HepG2 (cell line): ENCODE measurements around the gene MYO9A. TPM values are rescaled to one million over a fixed set of nuclear protein-coding genes. Genes with fewer than 3 reads are reported as not detected.

Source experiments
- ATAC-seq: fragments of 200-7000 bp; cut with Tn5 transposase; 3 replicates; pipeline ENCODE4 v1.9.1; 2020; ENCODE audit warnings: mild to moderate bottlenecking, moderate library complexity
- BruUV-seq: library from RNA; stranded (reverse); fragments of 400-500 nt; replicated peaks from 2 replicates; lab custom pipeline; 2021; lab: Mats Ljungman, UMichigan
- CTCF ChIA-PET: fragments of 300-600 bp; formaldehyde crosslinking; extraction: SDS; loops from one replicate; lab custom pipeline; 2021; ENCODE audit warnings: low total read pairs, inconsistent platforms, low intra/inter-chr PET ratio; lab: Yijun Ruan, JAX
- POLR2A ChIA-PET: fragments of 350-600 bp; sonication (Branson Sonifier 250); formaldehyde crosslinking; loops from one replicate; lab custom pipeline; 2020; ENCODE audit warnings: antibody characterized with exemption, inconsistent platforms; lab: Yijun Ruan, JAX
- DNase-seq: peaks from one replicate; pipeline ENCODE4 v3.0.0-alpha.2; 2015; ENCODE audit warnings: low spot score
- FAIRE-seq: peaks from 3 replicates; lab custom pipeline; 2011; peaks lifted over from hg19 to GRCh38; lab: Jason Lieb, UNC
- H2AFZ ChIP-seq: one replicate; pipeline ENCODE4 v1.6.1; 2011; ENCODE audit warnings: low read length, inconsistent platforms
- H3K27ac ChIP-seq: fragments of 300-600 bp; 3 replicates; pipeline ENCODE4 v1.8.0; 2011; ENCODE audit warnings: mixed run types, mild to moderate bottlenecking, mixed read lengths, low read length, inconsistent platforms; ENCODE audit not compliant: insufficient read depth; ENCODE audit errors: extremely low read length
- H3K27me3 ChIP-seq, 2 experiments: fragments of 200-600 bp in 1 of 2; 2 replicates in 1 of 2; 3 replicates in 1 of 2; pipeline versions ENCODE4 v1.6.0 to v1.8.0; 2011; ENCODE audit warnings: low read length in 2 of 2, mild to moderate bottlenecking in 2 of 2, moderate library complexity in 2 of 2, inconsistent platforms in 1 of 2; ENCODE audit not compliant: insufficient read depth in 2 of 2, control insufficient read depth in 1 of 2
- H3K36me3 ChIP-seq, 2 experiments: fragments of 200-600 bp in 1 of 2; replicated peaks in 1 of 2; 2 replicates in 1 of 2; 3 replicates in 1 of 2; pipeline versions ENCODE4 v1.5.1 to v1.8.0; 2011; ENCODE audit warnings: low read length in 2 of 2, inconsistent platforms in 1 of 2; ENCODE audit not compliant: insufficient read depth in 2 of 2, control insufficient read depth in 1 of 2
- H3K4me1 ChIP-seq: 2 replicates; pipeline ENCODE4 v1.5.1; 2012; ENCODE audit warnings: low read length, inconsistent platforms; ENCODE audit not compliant: insufficient read depth
- H3K4me2 ChIP-seq: 2 replicates; pipeline ENCODE4 v1.6.0; 2011; ENCODE audit warnings: low read depth, low read length, inconsistent platforms
- H3K4me3 ChIP-seq, 3 experiments: fragments of 200-600 bp in 1 of 3; sonication (generic), shearing (Covaris generic) in 1 of 3; replicated peaks in 1 of 3; 2 replicates each; pipeline ENCODE4 v1.5.1; 2011 to 2016; ENCODE audit warnings: low read length in 3 of 3, inconsistent platforms in 2 of 3, low read depth in 2 of 3, mild to moderate bottlenecking in 2 of 3, control low read depth in 1 of 3, mixed read lengths in 1 of 3; ENCODE audit not compliant: insufficient read depth in 1 of 3
- H3K79me2 ChIP-seq: one replicate; pipeline ENCODE4 v1.6.1; 2011; ENCODE audit warnings: low read length, inconsistent platforms; ENCODE audit not compliant: insufficient read depth
- H3K9ac ChIP-seq: 2 replicates; pipeline ENCODE4 v1.6.0; 2011; ENCODE audit warnings: mild to moderate bottlenecking, low read depth, low read length, inconsistent platforms; ENCODE audit not compliant: insufficient read depth
- H3K9me3 ChIP-seq: 2 replicates; pipeline ENCODE4 v1.5.1; 2012; ENCODE audit warnings: mild to moderate bottlenecking, low read length
- H4K20me1 ChIP-seq: 2 replicates; pipeline ENCODE4 v1.6.0; 2011; ENCODE audit warnings: inconsistent platforms, mild to moderate bottlenecking, low read length, moderate library complexity; ENCODE audit not compliant: insufficient read depth
- ARID4A ChIP-seq: sonication (generic); formaldehyde crosslinking; IDR thresholded peaks from 2 replicates; pipeline ENCODE4 v1.5.0; 2020; ENCODE audit warnings: mild to moderate bottlenecking, missing genetic modification reagents, borderline replicate concordance
- KAT7 ChIP-seq: IDR thresholded peaks from 2 replicates; pipeline ENCODE4 v1.6.1; 2018; ENCODE audit warnings: borderline replicate concordance, missing compliant biosample characterization
- MIER2 ChIP-seq: IDR thresholded peaks from 2 replicates; pipeline ENCODE4 v1.6.1; 2016; ENCODE audit warnings: missing biosample characterization, missing genetic modification reagents
- MTF1 ChIP-seq: sonication (generic); formaldehyde crosslinking; IDR thresholded peaks from 2 replicates; pipeline ENCODE4 v1.5.0; 2020; ENCODE audit warnings: missing genetic modification reagents
- WGBS: methylation state at CpG from one replicate; pipeline ENCODE4 v1.1.6; 2017; ENCODE audit warnings: low lambda C conversion rate; 5-methylcytosine and 5-hydroxymethylcytosine counted together
- in situ Hi-C: cut with HindIII; loops from 2 replicates; pipeline ENCODE4 v1.10.0; 2017; ENCODE audit warnings: low pct_unique_long_range_greater_than_20kb; ENCODE audit not compliant: extremely low pct_ligation_motif_present
- intact Hi-C: fragments of 100-400 bp; cut with micrococcal nuclease; formaldehyde crosslinking; loops from one replicate; pipeline ENCODE4 v1.10.0; 2022; ENCODE audit not compliant: unreplicated experiment
- polyA plus RNA-seq, 8 experiments: library from polyadenylated mRNA; depleted of rRNA in 3 of 8; stranded (reverse) in 7 of 8; unstranded in 1 of 8; fragments of >200 nt; fragmentation: Illumina TruSeq in 4 of 8; extraction: Trizol in 4 of 8; gene quantifications; 2 replicates each; pipeline versions ENCODE4 v1.2.1 to v1.2.3, GENCODE V29; 2011 to 2016; ENCODE audit warnings: low read depth in 4 of 8, missing spikeins in 1 of 8, mixed read lengths in 1 of 8; ENCODE audit not compliant: insufficient read depth in 1 of 8
- total RNA-seq, 5 experiments: library from RNA; depleted of rRNA; stranded (reverse); fragments of >200 nt; fragmentation: Illumina TruSeq; extraction: Trizol; gene quantifications; 2 replicates each; pipeline ENCODE4 v1.2.3, GENCODE V29; 2016; ENCODE audit warnings: low read depth in 1 of 5
- TF ChIP-seq, protein P1 (sequence below): sonication (generic); formaldehyde crosslinking; IDR thresholded peaks from 2 replicates; pipeline ENCODE4 v1.4.0; 2020; ENCODE audit warnings: missing genetic modification reagents

Gene MYO9A
- total and polyA plus RNA-seq, 2 of the 13 experiments (the other 11 are each of a cell fraction or from before 2014, with no cell fraction given), result 4.8 to 15.3 TPM

DNA sequence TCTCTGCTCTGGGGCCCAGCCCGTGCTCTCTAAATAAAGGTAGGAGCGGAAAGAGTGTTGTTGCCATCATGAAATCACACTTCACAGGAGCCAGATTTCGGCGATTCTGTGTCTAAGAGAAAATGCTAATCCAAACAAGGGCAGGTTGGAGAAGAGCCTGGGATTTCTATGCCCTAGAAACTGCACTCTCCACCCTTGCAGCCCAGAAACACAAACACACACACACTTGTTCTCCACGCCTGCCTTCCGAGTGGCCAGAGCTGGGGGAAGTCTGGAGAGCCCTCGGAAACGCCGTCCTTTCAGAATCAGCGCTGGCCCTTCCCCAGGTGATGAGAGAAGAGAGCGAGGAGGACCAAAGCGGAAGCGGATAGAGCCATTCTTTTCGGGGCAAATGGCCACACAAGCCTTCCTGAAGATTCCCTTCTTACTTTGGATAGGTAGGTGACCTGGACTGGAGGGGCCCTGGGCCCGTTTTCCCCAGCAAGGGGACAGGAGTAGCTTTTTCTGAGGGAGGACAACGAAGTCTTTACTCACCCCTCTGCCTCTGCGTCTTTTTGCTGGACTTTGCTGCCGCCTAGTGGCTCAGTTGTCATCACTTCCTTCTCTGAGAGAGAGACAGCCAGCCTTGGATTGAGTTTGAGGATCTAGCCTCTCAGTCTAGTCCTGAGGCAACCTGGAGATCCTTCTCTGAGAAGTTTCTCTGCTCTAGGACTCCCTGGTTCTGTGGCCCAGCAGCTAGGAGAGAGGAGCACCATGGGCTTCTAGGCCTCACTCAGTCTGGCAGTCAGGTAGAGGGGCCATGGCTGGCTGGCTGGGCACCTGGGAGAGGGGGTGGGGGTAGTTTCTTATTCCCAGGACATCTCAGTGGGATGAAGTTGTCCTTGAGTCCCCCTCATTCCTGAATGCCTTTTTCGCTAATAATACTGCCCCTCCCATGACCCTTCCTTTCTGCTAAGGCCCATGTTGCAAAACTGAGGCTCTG, 38.0 kb upstream of the MYO9A start:
- H3K79me2 ChIP-seq, result no peaks in the 10 kb centered on the region
- FAIRE-seq (peak; percentile 91), ATAC-seq (peak; percentile 95), DNase-seq (peak; percentile 68)
- peak overlapping the region; percentile 6; the same call in 1 of the 2 replicates for H3K9ac ChIP-seq
- no peaks in the 10 kb centered on the region for H3K36me3 ChIP-seq
- CTCF ChIA-PET, result interaction anchor here (1.1 to 2.2 kb wide), 4 partner anchors 353 to 403 kb away, joined by 4 to 12 read pairs (median 4); no protein-coding TSS in a partner anchor
- no peaks in the 10 kb centered on the region for H3K9me3 ChIP-seq
- H3K4me1 ChIP-seq, result peaks cover 14% of the 10 kb centered on the region
- intact Hi-C loops, result loop anchor here (1.0 to 2.0 kb wide), 2 partner anchors 355 to 403 kb away; no protein-coding TSS in a partner anchor
- H3K27me3 ChIP-seq, result peaks cover 0 to 14% of the 10 kb centered on the region in 2 experiments; a peak in 3 of 5 replicates
- no peaks in the 10 kb centered on the region for H4K20me1 ChIP-seq
- under 1% methylated on average over 19 of the region's 19 CpGs for WGBS
- peak overlapping the region; percentile 91 for H2AFZ ChIP-seq
- peak overlapping the region; percentile 90 for H3K4me2 ChIP-seq
- in situ Hi-C loops, result loop anchor here (5.0 to 10.0 kb wide), 2 partner anchors 354 to 411 kb away; no protein-coding TSS in a partner anchor
- H3K27ac ChIP-seq, result no peak overlapping the region
- BruUV-seq, result no TSS peak
- peak overlapping the region; percentile 46 to 71 (median 56) for H3K4me3 ChIP-seq
- POLR2A ChIA-PET, result no interaction called here
- TF ChIP-seq MIER2 (CRISPR knock-in tag), result no peak
- TF ChIP-seq KAT7 (CRISPR knock-in tag), result no peak
- TF ChIP-seq MTF1 (CRISPR knock-in tag), result no peak
- TF ChIP-seq ARID4A (CRISPR knock-in tag), result peak; percentile 14; the same call in 1 of the 2 replicates
- TF ChIP-seq, protein P1, sequence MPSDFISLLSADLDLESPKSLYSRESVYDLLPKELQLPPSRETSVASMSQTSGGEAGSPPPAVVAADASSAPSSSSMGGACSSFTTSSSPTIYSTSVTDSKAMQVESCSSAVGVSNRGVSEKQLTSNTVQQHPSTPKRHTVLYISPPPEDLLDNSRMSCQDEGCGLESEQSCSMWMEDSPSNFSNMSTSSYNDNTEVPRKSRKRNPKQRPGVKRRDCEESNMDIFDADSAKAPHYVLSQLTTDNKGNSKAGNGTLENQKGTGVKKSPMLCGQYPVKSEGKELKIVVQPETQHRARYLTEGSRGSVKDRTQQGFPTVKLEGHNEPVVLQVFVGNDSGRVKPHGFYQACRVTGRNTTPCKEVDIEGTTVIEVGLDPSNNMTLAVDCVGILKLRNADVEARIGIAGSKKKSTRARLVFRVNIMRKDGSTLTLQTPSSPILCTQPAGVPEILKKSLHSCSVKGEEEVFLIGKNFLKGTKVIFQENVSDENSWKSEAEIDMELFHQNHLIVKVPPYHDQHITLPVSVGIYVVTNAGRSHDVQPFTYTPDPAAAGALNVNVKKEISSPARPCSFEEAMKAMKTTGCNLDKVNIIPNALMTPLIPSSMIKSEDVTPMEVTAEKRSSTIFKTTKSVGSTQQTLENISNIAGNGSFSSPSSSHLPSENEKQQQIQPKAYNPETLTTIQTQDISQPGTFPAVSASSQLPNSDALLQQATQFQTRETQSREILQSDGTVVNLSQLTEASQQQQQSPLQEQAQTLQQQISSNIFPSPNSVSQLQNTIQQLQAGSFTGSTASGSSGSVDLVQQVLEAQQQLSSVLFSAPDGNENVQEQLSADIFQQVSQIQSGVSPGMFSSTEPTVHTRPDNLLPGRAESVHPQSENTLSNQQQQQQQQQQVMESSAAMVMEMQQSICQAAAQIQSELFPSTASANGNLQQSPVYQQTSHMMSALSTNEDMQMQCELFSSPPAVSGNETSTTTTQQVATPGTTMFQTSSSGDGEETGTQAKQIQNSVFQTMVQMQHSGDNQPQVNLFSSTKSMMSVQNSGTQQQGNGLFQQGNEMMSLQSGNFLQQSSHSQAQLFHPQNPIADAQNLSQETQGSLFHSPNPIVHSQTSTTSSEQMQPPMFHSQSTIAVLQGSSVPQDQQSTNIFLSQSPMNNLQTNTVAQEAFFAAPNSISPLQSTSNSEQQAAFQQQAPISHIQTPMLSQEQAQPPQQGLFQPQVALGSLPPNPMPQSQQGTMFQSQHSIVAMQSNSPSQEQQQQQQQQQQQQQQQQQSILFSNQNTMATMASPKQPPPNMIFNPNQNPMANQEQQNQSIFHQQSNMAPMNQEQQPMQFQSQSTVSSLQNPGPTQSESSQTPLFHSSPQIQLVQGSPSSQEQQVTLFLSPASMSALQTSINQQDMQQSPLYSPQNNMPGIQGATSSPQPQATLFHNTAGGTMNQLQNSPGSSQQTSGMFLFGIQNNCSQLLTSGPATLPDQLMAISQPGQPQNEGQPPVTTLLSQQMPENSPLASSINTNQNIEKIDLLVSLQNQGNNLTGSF (CRISPR knock-in tag), result no peak
